Amygdala (tissue), 56 donors: ENCODE measurements around the gene NRSN1.

Source experiments
- DNase-seq, 56 donors: peaks; one replicate each; lab custom pipeline; 2025; lab: John Stamatoyannopoulos, UW

NRSN1 gene, protein sequence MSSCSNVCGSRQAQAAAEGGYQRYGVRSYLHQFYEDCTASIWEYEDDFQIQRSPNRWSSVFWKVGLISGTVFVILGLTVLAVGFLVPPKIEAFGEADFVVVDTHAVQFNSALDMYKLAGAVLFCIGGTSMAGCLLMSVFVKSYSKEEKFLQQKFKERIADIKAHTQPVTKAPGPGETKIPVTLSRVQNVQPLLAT

DNA sequence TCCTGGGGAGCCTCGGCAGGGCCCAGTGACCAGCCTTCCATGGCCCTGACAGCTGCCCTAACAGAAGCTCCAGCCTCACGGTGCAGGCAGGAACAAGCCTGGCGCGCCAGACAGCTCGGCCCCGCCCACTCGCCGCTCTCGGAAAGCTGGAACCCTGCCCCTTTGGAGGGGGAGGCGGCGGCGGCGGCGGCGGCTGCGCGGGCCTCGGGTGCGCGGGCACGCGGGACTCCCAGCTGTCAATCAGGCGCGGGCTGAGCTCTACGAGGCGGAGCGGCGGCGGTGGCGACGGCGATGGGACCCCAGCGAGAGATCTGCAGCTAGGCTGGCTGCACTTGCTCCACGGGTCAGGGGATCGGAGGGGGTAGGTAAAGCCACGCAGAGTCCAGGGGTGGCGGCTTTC is at the start of gene NRSN1:
Gene NRSN1, plus strand, starts transcription at position 236 of the 400 bp plus-strand sequence. CDS start 8,113 bp downstream, outside the sequence.
- peak in 41 of 56 donors; percentile 4 to 74 (median 47) for DNase-seq

DNA sequence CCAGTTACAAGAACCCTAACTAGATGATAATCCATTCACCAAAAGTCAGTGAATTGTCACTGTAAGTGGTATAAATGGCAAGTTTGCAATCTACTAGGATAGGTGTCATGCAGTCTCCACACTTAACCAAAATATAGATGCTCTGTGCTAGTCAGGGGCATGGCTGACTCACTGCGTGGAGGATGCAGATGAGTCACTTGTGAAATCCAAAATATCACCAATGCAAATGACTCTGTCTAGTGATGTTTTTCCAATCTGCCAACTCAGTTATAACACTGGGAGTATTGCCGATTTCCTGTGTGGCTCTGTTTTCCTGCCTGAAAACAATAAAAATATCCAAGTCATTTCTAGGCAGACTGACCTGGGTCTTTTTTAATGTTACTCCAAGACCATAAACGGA is 47.8 kb upstream of the NRSN1 start:
- peak in 15 of 56 donors; percentile 0 to 49 (median 16) for DNase-seq

DNA sequence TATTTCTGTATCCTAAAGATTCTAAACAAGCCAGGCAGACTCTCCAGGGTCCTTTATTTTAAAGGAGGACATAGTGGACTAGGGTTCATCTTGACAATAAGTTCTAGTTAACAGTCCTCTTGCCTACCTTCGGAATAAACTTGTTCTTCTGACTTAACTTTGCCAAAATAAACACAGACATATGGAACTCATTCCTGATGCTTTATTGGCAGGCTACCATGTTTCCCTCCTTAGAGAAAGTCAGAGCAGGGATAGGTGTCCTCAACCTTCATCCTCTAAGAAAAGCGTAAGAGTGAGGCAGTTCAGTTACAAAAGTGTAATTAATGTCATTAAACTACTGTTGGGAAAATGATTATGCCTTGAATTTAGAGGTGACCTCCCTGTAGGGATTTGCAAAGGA is 46.9 kb upstream of the NRSN1 start:
- no peak for DNase-seq

GRCh38 chr6:24080711-24081110 is 45.3 kb upstream of the NRSN1 start:
- DNase-seq: no peak

DNA sequence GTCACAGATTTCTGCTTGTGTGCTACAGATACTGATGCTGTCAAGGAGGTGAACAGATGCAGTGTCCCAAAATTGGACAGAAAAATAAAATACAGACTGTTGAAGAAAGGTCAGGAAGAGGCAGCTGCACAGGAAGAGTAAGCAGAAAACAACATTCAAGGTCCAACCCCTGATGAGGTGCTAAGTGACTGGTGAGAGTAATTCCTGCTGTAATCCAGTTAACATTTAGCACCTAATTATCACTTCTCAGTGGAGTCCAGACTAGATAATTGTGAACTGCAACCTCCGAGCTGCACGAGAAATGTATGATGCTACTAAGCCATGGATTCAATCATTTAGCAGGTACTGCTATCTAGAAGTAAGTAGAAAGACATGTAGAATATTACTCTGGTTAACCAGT is 36.3 kb upstream of the NRSN1 start:
- no peak for DNase-seq

DNA sequence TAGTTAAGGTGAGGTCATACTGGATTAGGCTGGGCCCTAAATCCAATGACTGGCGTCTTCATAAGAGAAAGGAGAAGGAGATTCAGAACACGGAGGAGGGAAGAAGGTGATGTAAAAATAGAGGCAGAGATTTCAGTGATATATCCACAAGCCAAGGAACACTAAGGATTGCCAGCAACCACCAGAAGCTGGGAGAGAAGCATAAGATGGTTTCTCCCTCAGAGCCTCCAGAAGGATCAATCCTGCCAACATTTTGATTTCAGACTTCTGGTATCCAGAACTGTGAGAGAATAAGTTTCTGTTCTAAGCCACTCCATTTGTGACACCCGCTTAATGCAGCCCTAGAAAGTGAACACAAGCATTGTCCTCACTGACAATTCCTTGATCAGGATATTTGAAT is 33.6 kb upstream of the NRSN1 start:
- no peak for DNase-seq

GRCh38 chr6:24093381-24093780 is 32.6 kb upstream of the NRSN1 start:
- no peak for DNase-seq

DNA sequence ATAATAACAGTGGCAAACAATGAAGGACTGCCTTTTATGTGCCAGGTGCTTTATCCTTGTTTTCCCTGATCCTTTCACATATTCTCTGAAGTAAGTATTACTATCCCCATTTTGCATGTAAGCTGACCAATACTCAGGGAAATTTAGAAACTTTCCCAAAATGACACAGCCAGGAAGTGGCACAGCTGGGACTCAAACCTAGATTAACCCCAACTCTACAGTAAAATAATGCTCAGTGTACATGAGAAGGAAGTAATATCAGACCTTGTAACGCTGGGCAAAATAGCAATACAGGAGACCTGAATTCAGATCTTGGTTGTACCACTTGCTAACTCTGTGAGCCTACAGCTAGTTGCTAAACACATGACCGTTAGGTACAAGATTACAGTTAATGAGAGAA is 26.8 kb upstream of the NRSN1 start:
- no peak for DNase-seq

GRCh38 chr6:24100024-24100769 is 25.8 kb upstream of the NRSN1 start:
- no peak for DNase-seq

- DNase-seq: no peak
Measured at GRCh38 chr6:24100770-24101155, 25.3 kb upstream of the NRSN1 start.

- peak in 5 of 56 donors; percentile 5 to 21 (median 13) for DNase-seq
Measured at GRCh38 chr6:24105191-24105590, 20.8 kb upstream of the NRSN1 start.

- DNase-seq: no peak
Measured at GRCh38 chr6:24106291-24106690, 19.7 kb upstream of the NRSN1 start.

- no peak for DNase-seq
Measured at GRCh38 chr6:24107294-24107693, 18.7 kb upstream of the NRSN1 start.

- DNase-seq: no peak
Measured at GRCh38 chr6:24108056-24108455, 18.0 kb upstream of the NRSN1 start.

- no peak for DNase-seq
Measured at GRCh38 chr6:24110417-24110816, 15.6 kb upstream of the NRSN1 start.

DNA sequence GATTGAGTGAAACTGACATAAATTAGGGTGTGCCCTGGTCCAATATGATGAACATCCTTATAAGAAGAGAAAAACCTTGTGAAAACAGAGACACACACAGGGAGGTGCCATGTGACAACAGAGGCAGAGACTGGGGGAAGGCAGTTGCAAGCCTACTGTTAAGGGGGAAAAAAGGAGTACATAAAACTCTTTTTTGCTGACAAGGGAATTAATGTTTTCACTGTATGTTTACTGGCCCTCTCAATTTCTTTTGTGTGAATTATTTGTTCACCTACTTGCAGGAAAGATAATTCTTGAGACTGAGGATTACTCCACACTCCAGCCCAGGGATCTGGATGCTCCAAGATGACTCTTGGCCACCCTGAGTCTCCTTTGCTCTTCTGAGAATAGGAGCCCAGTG is 12.1 kb upstream of the NRSN1 start:
- DNase-seq: no peak

DNA sequence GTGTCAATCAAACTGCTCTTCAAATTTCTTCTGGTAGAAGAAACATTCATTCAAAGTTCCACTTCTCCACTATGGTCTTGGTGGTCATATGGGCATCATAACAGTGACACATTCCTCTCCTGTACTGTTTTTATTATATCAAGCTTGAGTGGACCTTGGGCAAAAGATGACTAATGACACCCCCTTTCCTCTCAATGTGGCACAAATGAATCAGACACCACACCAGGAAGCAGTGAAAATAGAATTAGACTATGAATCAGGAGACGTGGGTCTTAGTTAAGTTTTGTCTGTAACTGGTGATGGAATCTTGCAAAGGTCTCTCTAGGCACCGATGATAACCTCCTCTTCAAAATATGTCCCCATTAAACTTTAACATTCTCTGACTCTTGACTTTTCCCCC is 9.0 kb upstream of the NRSN1 start:
- DNase-seq: no peak

GRCh38 chr6:24122139-24122538 is 3.9 kb upstream of the NRSN1 start:
- peak in 2 of 56 donors; percentile 5 to 7 for DNase-seq

- DNase-seq: peak in 20 of 56 donors; percentile 4 to 49 (median 14)
Measured at GRCh38 chr6:24126586-24127192, 674 bp downstream of the NRSN1 start.

DNA sequence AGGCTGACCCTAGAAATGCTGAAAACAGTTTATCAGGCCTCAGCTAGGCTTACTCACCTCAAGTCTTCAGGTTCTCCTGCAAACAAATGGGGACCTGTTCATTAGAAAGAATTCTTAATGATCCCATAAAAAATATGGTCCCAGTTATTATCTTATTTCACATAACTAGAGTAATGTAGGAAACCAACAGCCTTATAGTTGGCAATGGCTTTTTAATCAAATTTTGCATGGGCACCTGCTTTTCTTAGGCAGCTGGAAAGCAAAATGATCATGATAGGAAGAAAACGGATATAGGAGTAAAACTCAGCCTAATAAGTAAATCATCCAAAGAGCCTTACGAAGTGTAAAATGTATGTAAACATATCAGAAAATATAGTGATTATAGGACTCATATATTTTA is 1.3 kb downstream of the NRSN1 start:
- DNase-seq: no peak

- no peak for DNase-seq
Measured at GRCh38 chr6:24131751-24132150, 5.7 kb downstream of the NRSN1 start.

- DNase-seq: no peak
Measured at GRCh38 chr6:24139080-24139479, 13.1 kb downstream of the NRSN1 start.
